Smooth muscle cell (in vitro differentiated cells): Measurements from ENCODE around the gene DHRS3. TPM values are rescaled to one million over a fixed set of nuclear protein-coding genes. Genes with fewer than 3 reads are reported as not detected.
A peak's percentile ranks its signal among the peaks of the same experiment; 100 is the strongest.

Experiments used
- DNase-seq: peaks from one replicate; lab custom pipeline; 2025; ENCODE audit not compliant: unreplicated experiment; lab: John Stamatoyannopoulos, UW
- H2AFZ ChIP-seq: fragments of 200-600 bp; sonication (generic); 2 replicates; pipeline ENCODE4 v1.6.0; 2016; ENCODE audit warnings: antibody characterized with exemption, low read depth, mild to moderate bottlenecking
- H3F3A ChIP-seq: fragments of 200-600 bp; sonication (generic); 2 replicates; pipeline ENCODE4 v1.6.0; 2017; ENCODE audit warnings: antibody characterized with exemption, low read depth
- H3K27ac ChIP-seq: fragments of 200-600 bp; sonication (generic); 2 replicates; pipeline ENCODE4 v1.5.1; 2016; ENCODE audit warnings: low read depth, mild to moderate bottlenecking
- H3K27me3 ChIP-seq: fragments of 200-600 bp; sonication (generic); 2 replicates; pipeline ENCODE4 v1.6.1; 2016; ENCODE audit warnings: low read depth, mild to moderate bottlenecking
- H3K36me3 ChIP-seq: fragments of 200-600 bp; sonication (generic); 2 replicates; pipeline ENCODE4 v1.5.1; 2016; ENCODE audit warnings: low read depth
- H3K4me1 ChIP-seq: fragments of 200-600 bp; sonication (generic); 2 replicates; pipeline ENCODE4 v1.5.1; 2016; ENCODE audit warnings: low read depth
- H3K4me2 ChIP-seq: fragments of 200-600 bp; sonication (generic); 2 replicates; pipeline ENCODE4 v1.6.0; 2016; ENCODE audit warnings: mild to moderate bottlenecking
- H3K4me3 ChIP-seq: fragments of 200-600 bp; sonication (generic); 2 replicates; pipeline ENCODE4 v1.5.1; 2016; ENCODE audit warnings: mild to moderate bottlenecking
- H3K79me2 ChIP-seq: fragments of 200-600 bp; sonication (generic); 2 replicates; pipeline ENCODE4 v1.6.0; 2016; ENCODE audit warnings: low read depth, mild to moderate bottlenecking
- H3K9ac ChIP-seq: fragments of 200-600 bp; sonication (generic); 2 replicates; pipeline ENCODE4 v1.6.0; 2016; ENCODE audit warnings: low read depth
- H3K9me3 ChIP-seq: fragments of 200-600 bp; sonication (generic); replicated peaks from 2 replicates; pipeline ENCODE4 v1.5.1; 2016; ENCODE audit warnings: low read depth
- H4K20me1 ChIP-seq: fragments of 200-600 bp; sonication (generic); 2 replicates; pipeline ENCODE4 v1.6.0; 2016; ENCODE audit warnings: low read depth
- CTCF ChIP-seq: fragments of 200-600 bp; sonication (generic); IDR thresholded peaks from 2 replicates; pipeline ENCODE4 v1.5.1; 2017; ENCODE audit warnings: borderline replicate concordance, mild to moderate bottlenecking, antibody characterized with exemption; ENCODE audit not compliant: insufficient read depth, poor library complexity, severe bottlenecking
- WGBS: methylation state at CpG from one replicate; pipeline ENCODE4 v1.1.7; 2016; ENCODE audit warnings: low lambda C conversion rate; 5-methylcytosine and 5-hydroxymethylcytosine counted together
- polyA plus RNA-seq: library from polyadenylated mRNA; unstranded; fragments of >200 nt; fragmentation: Nextera tagmentation; extraction: Ambion mirVana; gene quantifications from 2 replicates; pipeline ENCODE4 v1.2.1, GENCODE V29; 2016
- total RNA-seq: library from RNA; depleted of rRNA; stranded (reverse); fragments of >200 nt; gene quantifications from 2 replicates; pipeline ENCODE4 v1.2.3, GENCODE V29; 2014

DHRS3 gene
- total and polyA plus RNA-seq, 2 experiments from 2014 or later: 0.89 to 2.7 TPM

GRCh38 chr1:12608311-12608957, 9.6 kb downstream of the DHRS3 start:
- no peaks in the 10 kb centered on the region for H3K9me3 ChIP-seq
- no peak overlapping the region for H3K27ac ChIP-seq
- no peaks in the 10 kb centered on the region for H3K79me2 ChIP-seq
- H3K9ac ChIP-seq: no peak overlapping the region
- no peak overlapping the region for H2AFZ ChIP-seq
- H3K4me3 ChIP-seq: no peak overlapping the region
- peaks cover 3% of the 10 kb centered on the region for H3K4me1 ChIP-seq
- 83% methylated on average over 5 of the region's 5 CpGs for WGBS
- peaks cover 3% of the 10 kb centered on the region for H3F3A ChIP-seq
- H4K20me1 ChIP-seq: no peaks in the 10 kb centered on the region
- H3K27me3 ChIP-seq: peaks cover 41% of the 10 kb centered on the region
- TF ChIP-seq CTCF: no peak
- no peak overlapping the region for H3K4me2 ChIP-seq
- H3K36me3 ChIP-seq: no peaks in the 10 kb centered on the region
- DNase-seq: no peak

DNA sequence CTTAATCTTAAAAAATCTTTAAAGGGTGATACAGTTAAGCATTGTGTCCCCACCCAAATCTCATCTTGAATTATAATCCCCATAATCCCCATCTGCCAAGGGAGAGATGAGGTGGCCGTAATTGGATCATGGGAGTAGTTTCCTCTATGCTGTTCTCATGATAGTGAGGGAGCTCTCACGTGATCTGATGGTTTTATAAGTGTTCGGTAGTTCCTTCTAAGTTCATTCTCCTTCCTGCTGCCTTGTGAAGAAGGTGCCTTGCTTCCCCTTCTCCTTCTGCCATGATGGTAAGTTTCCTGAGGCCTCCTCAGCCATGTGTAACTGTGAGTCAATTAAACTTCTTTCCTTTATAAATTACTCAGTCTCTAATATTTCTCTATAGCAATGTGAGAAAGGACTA, 10.7 kb downstream of the DHRS3 start:
- Histone ChIP-seq H3K4me1 (peaks cover 3% of the 10 kb centered on the region), H3K79me2 (no peaks in the 10 kb centered on the region), H4K20me1 (no peaks in the 10 kb centered on the region), H3K27me3 (peaks cover 39% of the 10 kb centered on the region), H2AFZ (no peak overlapping the region), H3K27ac (no peak overlapping the region), H3K9me3 (no peaks in the 10 kb centered on the region), H3K4me2 (no peak overlapping the region), H3K36me3 (no peaks in the 10 kb centered on the region), H3K4me3 (no peak overlapping the region), H3F3A (peaks cover 3% of the 10 kb centered on the region), H3K9ac (no peak overlapping the region)
- 72% methylated on average over 3 of the region's 3 CpGs for WGBS
- no peak for TF ChIP-seq CTCF
- no peak for DNase-seq

- Histone ChIP-seq H3K79me2 (no peaks in the 10 kb centered on the region), H3K9ac (no peak overlapping the region), H3K4me1 (peaks cover 8% of the 10 kb centered on the region), H3K4me3 (no peak overlapping the region), H4K20me1 (no peaks in the 10 kb centered on the region), H3K9me3 (no peaks in the 10 kb centered on the region), H3K4me2 (no peak overlapping the region), H3K27ac (no peak overlapping the region), H3F3A (peaks cover 3% of the 10 kb centered on the region), H3K27me3 (peaks cover 21% of the 10 kb centered on the region), H2AFZ (no peak overlapping the region), H3K36me3 (no peaks in the 10 kb centered on the region)
- TF ChIP-seq CTCF: no peak
- DNase-seq: no peak
- 89% methylated on average over 9 of the region's 9 CpGs for WGBS
These were observed 13.0 kb downstream of the DHRS3 start for GRCh38 chr1:12604986-12605385.

- H3K9ac ChIP-seq: no peak overlapping the region
- H3F3A ChIP-seq: peaks cover 3% of the 10 kb centered on the region
- H3K4me1 ChIP-seq: peaks cover 8% of the 10 kb centered on the region
- no peak for DNase-seq
- H2AFZ ChIP-seq: no peak overlapping the region
- peak overlapping the region; percentile 49 for H3K4me2 ChIP-seq
- no peaks in the 10 kb centered on the region for H3K79me2 ChIP-seq
- no peak overlapping the region for H3K4me3 ChIP-seq
- WGBS: 42% methylated on average over 16 of the region's 16 CpGs
- H3K9me3 ChIP-seq: no peaks in the 10 kb centered on the region
- no peak overlapping the region for H3K27ac ChIP-seq
- peaks cover 27% of the 10 kb centered on the region for H3K27me3 ChIP-seq
- no peaks in the 10 kb centered on the region for H3K36me3 ChIP-seq
- H4K20me1 ChIP-seq: no peaks in the 10 kb centered on the region
- TF ChIP-seq CTCF: no peak
These were observed 13.7 kb downstream of the DHRS3 start for GRCh38 chr1:12604114-12604874.
